Left ventricle myocardium superior (tissue), 1 donor: ENCODE results near the gene TMTC2. TPM values are rescaled to one million over a fixed set of nuclear protein-coding genes. Genes with fewer than 3 reads are reported as not detected.
"Not testable (repeated sequence)": the region's sequence is repeated elsewhere in the genome, so short reads cannot be mapped to it uniquely, and the experiment has no call there.

Experiments
- ATAC-seq: fragments of 200-7000 bp; cut with Tn5 transposase; one replicate; pipeline ENCODE4 v1.9.1; 2020; ENCODE audit warnings: mild to moderate bottlenecking, moderate library complexity
- DNase-seq: peaks from one replicate; pipeline ENCODE4 v3.0.0-alpha.2; 2020
- intact Hi-C: fragments of 100-400 bp; cut with micrococcal nuclease; formaldehyde crosslinking; loops from one replicate; pipeline ENCODE4 v1.11.0; 2022
- total RNA-seq: library from RNA; stranded (reverse); fragmentation: NEBNext Ultra II Directional; extraction: Animal tissue kit (Norgen Biotek cat#: 25700); gene quantifications from one replicate; pipeline ENCODE4 v1.2.1, GENCODE V29; 2021
- donor health status: DM: no; HTN: yes; CAD: no; lungs with severe emphysema.

The TMTC2 gene
- total RNA-seq, 1 donor from 2014 or later = 4.7 TPM

- intact Hi-C loops = no loop called here
- ATAC-seq (no peak), DNase-seq (no peak)
Measured at GRCh38 chr12:82810568-82810967, 123.9 kb downstream of the TMTC2 start.

DNA sequence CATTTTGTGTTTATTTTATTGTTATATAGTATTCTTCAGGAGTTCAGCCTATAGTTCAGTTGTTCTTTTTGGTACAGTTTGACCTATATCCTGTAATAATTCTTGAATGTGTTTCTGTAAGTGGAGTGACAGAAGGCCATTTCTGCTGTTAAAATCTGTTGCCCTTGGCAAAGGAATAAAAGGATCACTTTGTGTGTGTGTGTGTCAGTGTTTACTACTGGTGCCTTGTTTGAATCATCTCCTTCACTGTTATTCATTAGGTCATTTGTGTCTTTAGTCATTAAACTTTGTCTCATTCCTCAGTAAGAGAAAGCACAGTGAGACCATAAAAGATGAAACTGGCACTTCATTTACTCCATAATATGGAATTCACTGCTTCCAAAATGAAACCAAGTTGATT lies 130.7 kb downstream of the TMTC2 start:
- DNase-seq (no peak), ATAC-seq (no peak)
- intact Hi-C loops = no loop called here

DNA sequence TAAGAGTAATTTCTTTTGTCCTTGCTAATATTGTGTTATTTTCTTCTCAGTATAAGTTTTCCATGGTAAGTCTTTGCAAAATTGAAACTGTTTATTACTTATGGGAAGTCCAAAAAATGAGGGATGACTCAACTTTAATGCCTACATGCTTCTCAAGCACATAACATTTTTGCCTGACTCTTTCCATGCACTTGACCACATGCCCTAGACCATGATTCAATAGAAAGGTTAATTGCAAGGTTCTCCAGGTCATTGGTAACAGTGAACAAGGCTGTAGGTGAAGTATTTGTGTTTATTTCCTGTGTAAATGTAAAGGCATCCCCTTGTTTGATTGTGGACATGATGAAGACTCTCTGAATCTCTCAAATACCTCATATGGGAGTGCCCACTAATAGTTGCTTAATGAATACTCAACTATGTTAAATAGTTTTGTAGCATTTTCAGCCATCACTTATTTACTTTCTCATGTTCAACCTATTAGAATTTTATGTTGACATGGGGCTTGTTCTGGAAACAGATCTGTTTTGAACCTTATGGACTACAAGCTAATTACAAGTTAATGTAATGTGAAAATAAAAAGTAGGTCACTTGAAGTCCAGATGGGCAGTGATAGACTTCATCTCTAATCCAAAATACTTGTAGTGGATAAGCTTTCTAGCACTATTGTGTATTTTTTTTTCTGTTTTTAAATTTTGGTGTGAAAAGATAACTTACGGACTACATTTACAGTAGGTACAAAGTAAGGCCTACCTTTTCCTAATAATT lies 131.7 kb downstream of the TMTC2 start:
- ATAC-seq = no peak
- no peak for DNase-seq
- intact Hi-C loops = no loop called here

- intact Hi-C loops = no loop called here
- DNase-seq = no peak
- ATAC-seq = no peak
Measured at GRCh38 chr12:82826505-82826904, 139.8 kb downstream of the TMTC2 start.

GRCh38 chr12:82832096-82832495 lies 145.4 kb downstream of the TMTC2 start:
- no peak for DNase-seq
- intact Hi-C loops = no loop called here
- no peak for ATAC-seq

DNA sequence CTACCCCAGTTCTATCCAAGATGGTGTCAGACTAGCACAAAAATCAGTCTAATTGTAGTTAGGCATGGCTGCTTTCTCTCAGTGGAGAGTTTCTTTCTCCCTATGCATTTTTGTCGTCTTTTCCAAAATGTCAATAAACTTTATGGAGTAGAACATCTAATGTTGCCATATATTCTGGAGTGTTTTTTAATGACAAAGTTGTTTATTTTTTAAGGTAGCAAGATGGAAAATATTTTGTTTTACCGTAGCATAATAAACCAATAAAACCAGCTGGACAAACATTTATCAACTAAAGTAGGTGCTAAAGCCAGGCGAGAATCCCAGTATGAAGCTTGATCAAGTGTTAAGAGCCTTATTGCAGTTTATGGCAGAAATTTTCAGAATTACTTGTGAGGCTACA lies 146.3 kb downstream of the TMTC2 start:
- DNase-seq (no peak), ATAC-seq (no peak)
- intact Hi-C loops = no loop called here

GRCh38 chr12:82833481-82833880 lies 146.8 kb downstream of the TMTC2 start:
- DNase-seq (no peak), ATAC-seq (no peak)
- intact Hi-C loops = no loop called here

- peak; percentile 58 for ATAC-seq
- intact Hi-C loops = no loop called here
Measured at GRCh38 chr12:82835217-82835616, 148.5 kb downstream of the TMTC2 start.

GRCh38 chr12:82838131-82838551 lies 151.4 kb downstream of the TMTC2 start:
- ATAC-seq (peak; percentile 54), DNase-seq (no peak)
- intact Hi-C loops = no loop called here

More at GRCh38 chr12:82835217-82835616, 148.5 kb downstream of the TMTC2 start:
- DNase-seq = no peak

DNA sequence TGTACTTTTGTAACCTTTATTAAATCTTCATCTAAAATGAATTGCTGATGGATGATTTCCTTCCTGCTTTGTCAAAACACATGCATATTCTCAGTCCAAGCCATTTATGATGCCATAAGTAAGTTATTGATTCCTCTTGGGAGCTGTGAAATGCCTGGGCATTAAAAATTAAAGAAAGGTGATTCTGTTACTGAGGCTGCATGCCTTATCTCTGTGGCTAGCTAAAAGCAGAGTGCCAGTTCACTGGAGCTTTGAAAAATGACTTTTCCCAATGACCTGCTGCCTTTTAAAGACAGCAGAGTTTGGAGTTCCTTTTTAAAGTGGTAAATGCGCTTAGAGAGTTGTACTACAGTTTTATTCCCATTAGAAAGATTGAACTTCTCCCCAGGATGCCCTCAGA lies 152.1 kb downstream of the TMTC2 start:
- ATAC-seq = no peak
- DNase-seq = no peak
- intact Hi-C loops = no loop called here

- intact Hi-C loops = no loop called here
- no peak for ATAC-seq
- DNase-seq = no peak
Measured at GRCh38 chr12:82839796-82840195, 153.1 kb downstream of the TMTC2 start.

DNA sequence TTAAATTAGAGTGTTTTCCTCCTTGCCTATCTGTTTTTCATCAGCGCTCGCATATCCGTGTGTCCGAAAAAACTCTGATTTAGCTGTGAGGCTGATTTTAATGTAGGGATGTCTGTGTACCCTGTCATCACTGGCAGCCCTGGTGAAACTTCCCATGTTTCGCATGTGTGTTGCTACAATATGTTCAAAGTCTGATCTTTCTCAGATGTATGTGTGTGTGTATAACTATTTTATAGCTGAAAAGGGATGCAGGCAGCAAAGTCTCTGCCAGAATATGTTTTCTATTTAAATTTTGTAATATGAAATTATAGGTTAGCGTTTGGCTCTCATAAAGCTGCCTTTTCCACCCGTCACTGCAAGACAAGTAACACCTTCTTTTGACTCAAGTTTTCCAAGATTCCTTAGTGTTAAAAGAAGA lies 154.8 kb downstream of the TMTC2 start:
- DNase-seq (no peak), ATAC-seq (no peak)
- intact Hi-C loops = no loop called here

DNA sequence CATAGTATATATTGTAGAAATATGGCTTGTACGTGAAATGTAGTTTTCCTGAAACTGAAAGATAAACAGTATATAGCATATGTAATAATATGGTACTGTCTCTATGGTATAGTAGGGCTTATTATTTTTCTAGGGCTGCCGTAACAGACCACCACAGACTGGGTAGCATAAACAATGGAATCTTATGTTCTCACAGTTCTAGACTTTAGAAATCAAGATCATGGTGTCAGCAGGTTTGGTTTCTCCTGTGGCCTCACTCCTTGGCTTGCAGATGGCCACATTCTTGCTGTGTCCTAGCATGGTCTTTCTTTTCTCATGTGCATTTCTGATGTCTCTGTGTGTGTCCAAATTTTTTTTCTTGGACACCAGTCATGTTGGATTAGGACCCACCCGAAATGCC lies 155.8 kb downstream of the TMTC2 start:
- intact Hi-C loops = no loop called here
- DNase-seq (no peak), ATAC-seq (no peak)

GRCh38 chr12:82845076-82845475 lies 158.4 kb downstream of the TMTC2 start:
- ATAC-seq, intact Hi-C loops, DNase-seq: not testable (repeated sequence)

DNA sequence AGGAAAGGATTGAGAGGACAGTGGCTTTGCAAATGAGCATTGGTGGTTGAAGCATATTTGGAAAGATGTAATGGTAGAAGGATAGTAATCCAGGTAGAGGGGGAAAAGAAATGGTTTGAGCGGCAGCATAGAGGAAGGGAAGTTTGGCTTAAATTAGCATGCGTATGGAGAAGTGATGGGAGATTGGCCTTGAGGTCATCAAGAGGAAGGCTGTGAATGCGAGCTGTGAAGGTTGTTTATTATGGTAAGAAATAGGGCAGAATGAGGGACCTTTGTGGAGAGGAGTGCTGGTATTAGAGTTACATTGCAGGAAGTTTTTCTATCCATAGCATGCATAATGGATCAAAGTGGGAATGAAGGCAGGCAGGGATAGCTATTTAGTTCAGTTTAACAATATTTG lies 162.1 kb downstream of the TMTC2 start:
- intact Hi-C loops = no loop called here
- DNase-seq (no peak), ATAC-seq (no peak)

DNA sequence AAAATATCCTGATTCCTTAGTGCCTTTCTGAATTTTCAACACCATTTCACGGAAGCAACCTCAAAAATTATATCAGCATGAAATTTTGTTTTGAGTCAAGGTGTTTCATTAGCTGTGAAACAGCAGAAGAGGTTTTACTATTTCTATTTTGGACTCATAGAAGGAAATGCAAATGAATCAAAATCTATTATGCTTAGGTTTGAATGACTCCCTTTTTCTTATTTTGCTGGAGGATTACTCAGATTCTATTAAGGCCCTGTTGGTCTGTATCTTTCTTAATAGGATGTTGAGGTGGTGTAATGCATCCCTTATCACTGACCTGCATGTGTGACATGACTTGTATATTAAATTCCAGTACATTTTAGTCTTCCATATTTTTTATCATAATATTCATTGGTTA lies 165.8 kb downstream of the TMTC2 start:
- intact Hi-C loops = no loop called here
- ATAC-seq = no peak
- no peak for DNase-seq

- intact Hi-C loops = no loop called here
- no peak for DNase-seq
- ATAC-seq = no peak
Measured at GRCh38 chr12:82855872-82856271, 169.2 kb downstream of the TMTC2 start.

- intact Hi-C loops = no loop called here
- no peak for ATAC-seq
Measured at GRCh38 chr12:82857276-82857675, 170.6 kb downstream of the TMTC2 start.

DNA sequence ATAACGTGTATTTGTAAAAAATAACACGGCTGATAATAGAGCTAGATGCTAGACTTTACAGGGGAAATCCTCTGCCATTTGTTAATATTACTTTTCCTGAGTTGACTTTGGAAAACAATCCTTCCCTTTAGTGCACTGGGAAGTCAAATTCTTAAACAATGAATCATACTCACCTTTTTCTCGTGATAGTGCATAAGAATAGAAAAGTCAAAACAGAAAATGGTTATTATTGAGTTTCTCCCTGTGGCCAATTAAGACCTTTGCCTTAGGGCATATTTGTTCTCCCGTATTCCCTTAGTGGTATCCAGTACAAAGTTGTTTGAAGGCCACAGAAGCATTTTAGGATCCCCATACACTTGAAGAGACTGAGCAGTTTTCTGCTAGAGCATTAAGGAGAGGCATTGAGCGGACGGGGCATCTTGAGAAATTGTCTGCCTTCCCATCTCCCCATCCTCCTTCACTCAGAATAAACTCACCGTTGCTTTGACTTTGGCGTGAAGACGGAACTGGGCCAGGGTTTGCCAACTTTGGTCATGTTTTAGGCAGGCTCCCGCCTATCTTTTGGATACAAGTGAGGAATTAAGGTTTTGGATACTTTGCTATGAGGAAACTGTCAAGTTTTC lies 171.3 kb downstream of the TMTC2 start:
- intact Hi-C loops = no loop called here
- no peak for ATAC-seq
- no peak for DNase-seq

More at GRCh38 chr12:82857276-82857675, 170.6 kb downstream of the TMTC2 start:
- no peak for DNase-seq

DNA sequence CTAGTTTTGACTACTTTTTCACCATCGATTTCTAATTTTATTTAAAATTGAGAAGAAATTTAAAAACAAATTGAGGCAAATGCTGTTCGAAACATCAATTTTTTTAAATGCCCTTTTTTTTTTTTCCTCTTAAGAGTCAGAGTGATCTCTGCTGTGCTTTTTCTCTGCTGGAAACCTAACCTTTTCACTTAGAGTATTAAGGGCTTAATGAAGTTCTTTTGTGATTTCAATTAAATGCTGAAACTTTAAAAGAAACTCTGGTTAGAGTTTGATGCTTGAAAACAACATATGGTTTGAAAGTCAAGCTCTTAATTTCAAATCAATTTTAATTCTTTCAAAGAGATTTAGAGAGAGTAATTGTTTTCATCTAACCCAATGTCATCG lies 171.8 kb downstream of the TMTC2 start:
- intact Hi-C loops = no loop called here
- DNase-seq (no peak), ATAC-seq (no peak)
